ENCODE measurements around the gene B3GAT1. TPM values are rescaled to one million over a fixed set of nuclear protein-coding genes. Genes with fewer than 3 reads are reported as not detected.

B3GAT1 gene
- total RNA-seq, result not detected in 2 replicates

DNA sequence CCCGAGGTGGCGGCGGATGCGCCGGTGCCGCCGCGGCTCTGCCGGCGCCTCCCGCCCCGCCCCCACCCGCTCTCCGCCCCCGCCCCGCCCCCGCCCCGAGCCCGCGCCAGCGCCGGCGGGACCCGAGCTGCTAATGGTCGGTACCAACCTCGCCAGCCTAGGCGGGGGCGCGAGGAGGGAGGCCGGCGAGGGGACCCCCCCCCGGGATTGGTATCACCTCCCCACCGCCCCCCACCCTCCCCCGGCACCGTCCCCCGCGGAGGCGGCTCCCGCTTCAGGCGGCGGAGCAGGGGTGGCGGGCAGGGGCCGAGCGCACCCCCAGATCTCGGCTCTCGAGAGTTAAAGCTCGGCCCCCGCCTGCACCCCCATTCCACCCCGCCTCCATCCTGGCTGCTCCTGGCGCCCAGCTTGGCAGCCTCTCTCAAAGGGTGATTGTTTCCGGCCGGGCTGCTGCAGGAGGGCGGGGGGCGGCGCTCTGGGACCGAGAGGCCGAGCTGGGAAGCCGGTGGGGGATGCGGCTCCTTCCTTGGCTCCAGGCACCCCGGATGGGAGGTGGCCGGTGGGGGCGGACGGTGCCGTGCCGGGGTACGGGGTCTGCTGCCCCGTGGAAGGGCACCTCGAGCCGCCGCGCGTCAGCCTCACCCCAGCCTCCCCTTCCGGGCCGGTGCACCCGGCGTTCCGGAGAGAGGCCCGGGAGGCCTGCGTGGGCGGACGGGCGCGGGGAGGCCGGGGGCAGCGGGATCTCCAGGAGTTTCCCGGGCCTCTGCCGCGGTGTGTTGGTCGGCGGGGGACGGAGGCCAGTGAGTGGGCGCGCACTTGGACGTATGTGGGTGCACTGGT lies at the start of gene B3GAT1:
Gene B3GAT1 (minus strand): TSS at position 40 of the 840 bp plus-strand sequence. CDS start 24,583 bp downstream, outside the sequence.

DNA sequence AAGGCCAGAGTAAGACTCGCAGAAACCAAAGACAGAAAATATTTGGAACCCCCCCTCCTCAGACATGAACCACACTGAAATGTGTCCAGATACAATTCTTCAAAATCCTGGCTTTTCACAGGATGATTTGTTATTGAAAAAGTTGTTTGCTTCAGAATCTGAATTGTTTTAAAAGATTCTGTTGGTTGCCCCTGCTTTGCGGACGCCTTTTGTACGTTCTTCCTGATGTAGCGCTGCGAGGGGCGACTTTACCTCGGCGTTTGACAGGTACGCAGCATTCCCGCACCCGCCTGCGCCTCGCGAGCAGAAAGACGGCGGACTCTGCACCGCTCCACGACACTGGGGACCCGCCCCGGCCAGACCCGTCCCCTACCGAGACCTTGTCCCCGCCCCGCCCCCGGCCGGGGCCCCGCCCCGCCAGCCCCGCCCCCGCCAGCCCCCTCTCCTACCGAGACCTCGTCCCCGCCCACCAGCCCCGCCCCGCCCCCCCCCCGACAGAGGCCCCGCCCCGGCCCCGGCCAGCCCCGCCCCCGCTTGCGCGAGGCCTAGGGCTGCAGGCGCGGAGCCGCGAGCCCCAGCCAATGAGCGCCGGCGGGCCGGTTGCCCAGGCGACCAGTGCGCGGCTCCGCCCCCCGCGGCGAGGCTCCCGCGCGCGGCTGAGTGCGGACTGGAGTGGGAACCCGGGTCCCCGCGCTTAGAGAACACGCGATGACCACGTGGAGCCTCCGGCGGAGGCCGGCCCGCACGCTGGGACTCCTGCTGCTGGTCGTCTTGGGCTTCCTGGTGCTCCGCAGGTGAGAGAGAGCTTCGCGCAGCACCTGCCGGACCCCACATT lies 80.5 kb downstream of the B3GAT1 start, which contains the start of gene GLB1L2:
Gene GLB1L2 (plus strand): TSS at position 635 of the 835 bp plus-strand sequence. CDS start 74 bp downstream, at position 709.

Other genes starting within 250 kb of the B3GAT1 start
- 10.6 and 11.4 TPM in 2 replicates for gene NCAPD3, start 188.3 kb downstream of the B3GAT1 start, total RNA-seq
- 42.0 and 57.0 TPM in 2 replicates for gene VPS26B, start 187.6 kb downstream of the B3GAT1 start, total RNA-seq
- gene THYN1, start 158.9 kb downstream of the B3GAT1 start, total RNA-seq, result 34.2 and 53.7 TPM in 2 replicates
- 13.8 and 17.3 TPM in 2 replicates for gene ACAD8, start 158.7 kb downstream of the B3GAT1 start, total RNA-seq
- gene GLB1L3, start 135.9 kb downstream of the B3GAT1 start, total RNA-seq, result not detected in 2 replicates
- under 0.01 and 0.54 TPM in 2 replicates for gene GLB1L2, start 80.3 kb downstream of the B3GAT1 start, total RNA-seq